ENCODE measurements around the gene PDIA5.
A peak's percentile ranks its signal among the peaks of the same experiment; 100 is the strongest.

PDIA5 gene

DNA sequence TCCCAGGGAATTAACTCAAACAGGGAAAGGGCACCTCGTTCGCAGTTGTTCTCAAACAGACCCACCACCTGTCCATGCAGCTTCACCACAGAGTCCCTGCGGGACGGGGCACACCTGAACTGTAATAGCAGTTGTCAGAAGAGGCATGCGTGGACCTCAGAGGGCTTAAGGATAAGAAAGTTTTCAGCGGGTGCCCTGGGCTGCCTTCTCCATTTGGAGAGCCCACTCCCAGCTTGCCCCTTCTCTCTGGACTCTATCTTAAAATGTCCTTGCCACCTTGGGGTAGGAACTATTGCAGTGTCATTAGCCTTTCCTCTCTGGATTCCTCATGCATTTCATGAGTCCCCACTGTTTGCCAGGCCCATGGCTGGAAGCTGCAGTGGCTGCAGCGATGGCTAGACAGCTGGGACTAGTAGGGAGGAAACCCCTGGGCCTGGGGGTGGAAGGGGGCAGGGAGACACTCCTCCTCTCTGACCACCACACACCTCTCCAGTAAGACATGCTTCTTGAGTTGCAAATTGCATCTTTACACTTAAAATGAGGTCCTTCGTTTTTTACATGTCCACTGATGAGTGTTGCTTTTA, 33.5 kb downstream of the PDIA5 start:
- TF ChIP-seq, protein P1, sequence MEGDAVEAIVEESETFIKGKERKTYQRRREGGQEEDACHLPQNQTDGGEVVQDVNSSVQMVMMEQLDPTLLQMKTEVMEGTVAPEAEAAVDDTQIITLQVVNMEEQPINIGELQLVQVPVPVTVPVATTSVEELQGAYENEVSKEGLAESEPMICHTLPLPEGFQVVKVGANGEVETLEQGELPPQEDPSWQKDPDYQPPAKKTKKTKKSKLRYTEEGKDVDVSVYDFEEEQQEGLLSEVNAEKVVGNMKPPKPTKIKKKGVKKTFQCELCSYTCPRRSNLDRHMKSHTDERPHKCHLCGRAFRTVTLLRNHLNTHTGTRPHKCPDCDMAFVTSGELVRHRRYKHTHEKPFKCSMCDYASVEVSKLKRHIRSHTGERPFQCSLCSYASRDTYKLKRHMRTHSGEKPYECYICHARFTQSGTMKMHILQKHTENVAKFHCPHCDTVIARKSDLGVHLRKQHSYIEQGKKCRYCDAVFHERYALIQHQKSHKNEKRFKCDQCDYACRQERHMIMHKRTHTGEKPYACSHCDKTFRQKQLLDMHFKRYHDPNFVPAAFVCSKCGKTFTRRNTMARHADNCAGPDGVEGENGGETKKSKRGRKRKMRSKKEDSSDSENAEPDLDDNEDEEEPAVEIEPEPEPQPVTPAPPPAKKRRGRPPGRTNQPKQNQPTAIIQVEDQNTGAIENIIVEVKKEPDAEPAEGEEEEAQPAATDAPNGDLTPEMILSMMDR (IDR thresholded peaks at IDR 0.05; ENCODE audit: low read depth, low read length) = no peak
- no peak for DNase-seq (ENCODE audit: extremely low read depth, low read depth)

DNA sequence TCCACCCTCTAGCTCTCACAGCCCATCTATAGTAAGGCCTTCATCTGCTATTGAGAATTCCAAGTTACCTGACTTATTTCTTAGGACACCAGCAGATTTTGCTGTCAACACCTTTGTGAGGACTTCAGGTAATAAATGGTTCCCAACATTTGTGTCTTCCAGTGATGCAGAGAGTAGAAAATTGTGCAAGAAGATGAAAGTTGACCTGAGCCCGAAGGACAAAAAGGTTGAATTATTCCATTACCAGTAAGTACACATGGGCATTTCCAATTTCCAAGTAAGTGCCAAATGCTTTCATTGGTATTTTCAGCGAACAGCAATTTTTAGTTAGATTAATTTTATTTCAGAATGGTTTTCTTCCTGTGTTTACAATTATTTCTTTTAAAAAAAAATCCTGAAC, 35.4 kb downstream of the PDIA5 start:
- no peak for DNase-seq (ENCODE audit: extremely low read depth, low read depth)
- TF ChIP-seq, protein P1 (IDR thresholded peaks at IDR 0.05; ENCODE audit: low read depth, low read length) = no peak

DNA sequence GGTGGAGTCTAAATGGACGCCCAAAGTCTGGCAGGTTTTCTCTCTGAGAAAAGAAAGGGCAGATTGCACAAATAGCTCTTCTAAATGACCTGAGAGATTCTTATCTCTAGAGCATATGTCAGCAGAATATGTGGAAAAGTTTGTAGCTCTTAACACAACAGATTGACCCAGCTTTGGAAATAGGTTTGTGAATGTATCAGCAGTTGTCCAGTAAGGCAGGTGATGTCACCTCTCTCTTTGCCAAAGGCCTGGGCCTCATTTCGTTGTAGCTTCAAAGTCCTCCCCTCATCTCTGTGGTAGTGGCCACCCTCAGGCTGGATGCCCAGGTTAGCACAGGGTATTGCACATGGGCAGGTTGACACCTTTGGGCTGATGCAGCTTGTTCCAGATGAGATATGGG, 36.0 kb downstream of the PDIA5 start:
- TF ChIP-seq, protein P1 (IDR thresholded peaks at IDR 0.05; ENCODE audit: low read depth, low read length) = no peak
- DNase-seq (ENCODE audit: extremely low read depth, low read depth) = no peak

DNA sequence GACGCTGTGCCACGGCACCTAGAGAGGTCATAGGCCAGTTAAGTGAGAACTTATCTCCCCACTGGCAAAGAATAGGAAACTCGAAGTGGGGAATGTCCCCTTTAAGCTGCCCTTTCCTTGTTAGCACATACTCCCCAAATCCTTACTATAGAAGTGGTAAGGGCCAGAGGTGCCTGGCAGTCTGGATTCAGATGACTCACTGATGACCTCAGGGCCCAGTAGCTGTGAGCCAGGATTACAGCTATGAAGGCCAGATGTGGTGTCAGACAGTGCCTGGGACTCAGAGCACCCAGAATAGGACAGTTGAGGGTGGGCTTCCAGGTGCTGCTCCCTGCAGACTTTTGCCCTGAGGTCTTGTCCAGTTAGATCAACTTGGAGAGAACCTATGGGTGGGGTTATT, 37.7 kb downstream of the PDIA5 start:
- peak; percentile 30 for DNase-seq (ENCODE audit: extremely low read depth, low read depth)
- TF ChIP-seq, protein P1 (IDR thresholded peaks at IDR 0.05; ENCODE audit: low read depth, low read length) = no peak

DNA sequence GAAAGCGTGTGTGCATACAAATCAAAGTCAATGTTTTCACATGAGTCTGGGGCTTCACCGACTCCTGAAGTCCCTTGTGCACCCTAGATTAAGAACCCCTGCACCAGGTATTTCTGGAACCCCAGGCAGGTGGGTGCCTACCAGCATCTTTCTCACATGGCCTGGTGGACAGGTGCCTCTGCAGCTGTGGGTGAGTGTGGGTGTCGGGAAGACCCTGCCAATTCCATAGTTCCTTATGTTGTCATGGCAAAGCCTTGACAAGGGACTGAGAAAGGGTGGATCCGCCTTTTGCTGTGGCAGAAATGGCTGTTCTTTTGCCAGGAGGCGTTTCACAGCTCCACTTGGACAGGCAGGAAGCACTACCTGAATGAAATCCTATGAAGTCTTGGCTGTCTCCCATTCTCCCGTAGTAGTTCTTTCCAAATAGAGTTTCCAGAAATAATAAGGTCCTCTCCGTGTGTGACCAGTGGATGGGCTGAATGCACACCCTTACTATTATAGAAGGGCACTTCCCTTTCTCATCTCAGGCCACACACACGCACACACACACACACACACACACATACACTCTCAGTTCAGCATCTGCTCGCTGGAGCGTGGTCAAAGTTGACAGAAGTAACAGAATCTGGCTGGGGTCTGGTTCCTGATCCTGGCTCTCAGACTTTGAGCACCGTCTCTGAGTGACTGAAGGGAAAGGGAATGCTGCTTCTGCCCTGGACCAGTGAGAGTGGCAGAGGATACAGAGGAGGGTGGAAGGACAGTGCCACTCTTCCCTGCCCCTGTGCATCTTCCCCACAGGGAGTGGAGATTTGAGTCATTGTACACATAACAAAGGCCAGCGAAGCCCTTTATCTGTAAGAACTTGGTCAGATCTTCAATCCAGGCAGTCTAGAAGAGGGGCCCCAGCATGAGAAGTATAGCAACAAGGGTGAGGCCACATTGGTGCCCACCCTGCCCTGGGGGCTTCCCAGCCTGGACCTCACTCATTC, 38.7 kb downstream of the PDIA5 start:
- TF ChIP-seq, protein P1 (IDR thresholded peaks at IDR 0.05; ENCODE audit: low read depth, low read length) = no peak
- no peak for DNase-seq (ENCODE audit: extremely low read depth, low read depth)

DNA sequence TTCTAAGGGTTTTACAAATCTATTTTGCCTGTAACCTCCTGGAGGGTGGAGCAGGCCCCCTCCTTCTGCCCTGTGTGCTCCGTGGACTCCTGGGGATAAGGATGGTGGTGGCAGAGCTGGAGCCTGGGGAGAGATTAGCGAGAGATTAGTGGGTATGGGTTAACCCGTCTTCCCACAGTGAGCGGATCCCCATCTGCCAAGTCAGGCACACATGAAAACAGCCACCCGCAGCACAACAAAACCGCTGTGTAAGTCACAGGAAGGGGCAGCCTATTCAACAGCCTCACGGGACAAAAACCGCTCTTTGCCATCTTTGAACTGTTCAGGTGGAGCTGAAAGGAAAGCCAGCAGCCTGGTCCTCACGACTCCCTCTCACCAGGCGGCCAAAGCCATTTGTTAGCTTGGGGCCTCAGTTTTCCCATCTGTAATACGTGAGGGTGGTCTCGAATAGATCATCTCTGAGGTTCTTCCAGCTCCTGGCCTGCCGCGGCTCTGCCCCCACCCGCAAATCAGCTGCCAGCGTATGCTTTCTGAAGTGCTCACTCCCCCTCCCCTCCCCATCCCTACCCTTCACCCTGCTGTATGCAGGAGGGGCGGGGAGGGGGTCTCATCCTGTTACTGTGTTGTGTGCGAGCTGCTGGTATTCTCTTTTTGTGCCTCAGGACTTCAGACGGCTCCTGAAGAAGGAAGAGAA, 43.6 kb downstream of the PDIA5 start:
- TF ChIP-seq, protein P1 (IDR thresholded peaks at IDR 0.05; ENCODE audit: low read depth, low read length) = no peak
- no peak for DNase-seq (ENCODE audit: extremely low read depth, low read depth)
